Activated CD4-positive, alpha-beta T cell treated with anti-CD3 and anti-CD28 coated beads, Interleukin-2, Interleukin-4, amounts not matched to agents 100 ng/mL and 50 ng/mL, durations not matched to agents 16 hours and 8 hours (primary cell): ENCODE data around the gene SRP68.
"Not testable (repeated sequence)": the region's sequence is repeated elsewhere in the genome, so short reads cannot be mapped to it uniquely, and the experiment has no call there.

Source experiments
- DNase-seq: peaks from one replicate; pipeline ENCODE4 v3.0.0-alpha.2; 2020; ENCODE audit warnings: low spot score

Gene SRP68

DNA sequence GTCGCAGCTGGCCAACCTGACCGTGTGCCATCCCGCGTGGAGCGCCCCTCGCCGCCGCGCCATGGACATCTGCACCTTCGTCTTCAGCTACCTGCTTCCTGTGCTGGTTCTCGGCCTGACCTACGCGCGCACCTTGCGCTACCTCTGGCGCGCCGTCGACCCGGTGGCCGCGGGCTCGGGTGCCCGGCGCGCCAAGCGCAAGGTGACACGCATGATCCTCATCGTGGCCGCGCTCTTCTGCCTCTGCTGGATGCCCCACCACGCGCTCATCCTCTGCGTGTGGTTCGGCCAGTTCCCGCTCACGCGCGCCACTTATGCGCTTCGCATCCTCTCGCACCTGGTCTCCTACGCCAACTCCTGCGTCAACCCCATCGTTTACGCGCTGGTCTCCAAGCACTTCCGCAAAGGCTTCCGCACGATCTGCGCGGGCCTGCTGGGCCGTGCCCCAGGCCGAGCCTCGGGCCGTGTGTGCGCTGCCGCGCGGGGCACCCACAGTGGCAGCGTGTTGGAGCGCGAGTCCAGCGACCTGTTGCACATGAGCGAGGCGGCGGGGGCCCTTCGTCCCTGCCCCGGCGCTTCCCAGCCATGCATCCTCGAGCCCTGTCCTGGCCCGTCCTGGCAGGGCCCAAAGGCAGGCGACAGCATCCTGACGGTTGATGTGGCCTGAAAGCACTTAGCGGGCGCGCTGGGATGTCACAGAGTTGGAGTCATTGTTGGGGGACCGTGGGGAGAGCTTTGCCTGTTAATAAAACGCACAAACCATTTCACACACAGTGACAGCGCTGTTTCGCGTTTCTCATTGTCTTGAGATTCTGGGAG is 4.7 kb upstream of the SRP68 start:
- no peak for DNase-seq

- DNase-seq, result no peak
Observed at GRCh38 chr17:76076146-76076764, 3.9 kb upstream of the SRP68 start.

GRCh38 chr17:76075364-76076145 is 3.2 kb upstream of the SRP68 start:
- no peak for DNase-seq

GRCh38 chr17:76074390-76075363 is 2.4 kb upstream of the SRP68 start, which contains the start of gene GALR2:
Gene GALR2, plus strand, starts transcription at chr17:76074781. Its CDS starts 103 bp downstream, at chr17:76074884.
- no peak for DNase-seq

GRCh38 chr17:76071531-76072147 is 678 bp downstream of the SRP68 start:
- DNase-seq, result peak; percentile 48

DNA sequence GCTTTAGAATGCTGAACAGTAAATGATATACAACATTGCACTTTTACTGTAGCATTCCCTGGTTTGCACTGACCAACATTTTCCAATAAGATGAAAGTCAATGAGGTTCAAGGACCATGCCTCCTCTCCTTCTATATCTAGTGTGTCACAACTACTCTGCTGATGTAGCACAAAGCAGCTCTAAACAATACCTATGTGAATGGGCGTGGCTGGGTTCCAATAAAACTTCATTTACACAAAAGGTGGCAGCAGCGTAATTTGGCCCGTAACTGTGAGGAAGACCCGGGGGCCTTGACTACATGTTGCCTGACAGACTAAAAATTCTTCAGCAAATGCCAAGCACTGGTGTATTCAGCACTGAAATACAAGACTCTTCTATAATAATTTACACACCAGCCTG is 6.5 kb downstream of the SRP68 start:
- no peak for DNase-seq

DNA sequence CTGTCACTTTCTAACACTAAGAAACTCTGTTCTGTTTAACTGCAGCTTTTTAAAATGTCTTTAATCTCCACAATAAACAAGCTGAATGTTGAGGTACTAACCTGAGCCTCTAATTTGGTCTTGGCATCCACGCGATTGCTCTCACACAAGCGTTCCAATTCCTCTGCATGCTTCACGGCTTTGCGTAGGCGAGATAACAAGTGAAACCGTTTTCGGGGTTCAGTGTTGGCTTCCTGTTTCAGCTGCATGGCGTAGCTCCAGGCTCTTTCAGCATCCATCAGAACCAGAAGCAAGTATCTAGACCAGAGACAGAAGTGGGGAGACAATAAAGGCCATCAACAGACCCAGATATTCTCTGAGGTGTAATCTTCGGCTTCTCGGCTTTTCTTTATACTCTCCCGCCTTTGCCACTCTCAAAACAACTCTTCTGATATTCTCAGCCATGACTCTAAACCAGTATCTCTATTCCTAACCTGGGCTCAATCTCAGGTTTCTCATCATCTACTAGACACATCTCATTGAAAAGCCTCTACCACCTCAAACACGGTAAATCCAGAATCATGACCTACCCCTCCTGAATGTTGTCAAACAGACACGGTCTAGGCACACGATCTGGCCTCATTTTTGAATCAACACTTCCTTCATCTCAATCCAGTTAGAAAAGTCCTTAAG is 8.3 kb downstream of the SRP68 start:
- DNase-seq, result peak; percentile 47

DNA sequence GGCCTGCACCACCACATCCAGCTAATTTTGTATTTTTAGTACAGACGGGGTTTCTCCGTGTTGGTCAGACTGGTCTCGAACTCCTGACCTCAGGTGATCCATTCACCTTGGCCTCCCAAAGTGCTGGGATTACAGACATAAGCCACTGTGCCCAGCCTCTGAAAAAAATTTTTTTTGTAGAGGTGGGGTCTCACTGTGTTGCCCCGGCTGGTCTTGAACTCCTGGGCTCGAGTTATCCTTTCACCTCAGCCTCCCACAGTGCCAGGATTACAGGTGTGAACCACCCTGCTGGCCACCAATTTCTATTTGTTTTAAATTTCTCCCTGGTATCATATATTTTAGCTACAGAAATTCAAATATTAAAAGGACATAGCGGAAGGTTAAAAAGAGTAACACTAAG is 14.1 kb downstream of the SRP68 start:
- not testable (repeated sequence) for DNase-seq

DNA sequence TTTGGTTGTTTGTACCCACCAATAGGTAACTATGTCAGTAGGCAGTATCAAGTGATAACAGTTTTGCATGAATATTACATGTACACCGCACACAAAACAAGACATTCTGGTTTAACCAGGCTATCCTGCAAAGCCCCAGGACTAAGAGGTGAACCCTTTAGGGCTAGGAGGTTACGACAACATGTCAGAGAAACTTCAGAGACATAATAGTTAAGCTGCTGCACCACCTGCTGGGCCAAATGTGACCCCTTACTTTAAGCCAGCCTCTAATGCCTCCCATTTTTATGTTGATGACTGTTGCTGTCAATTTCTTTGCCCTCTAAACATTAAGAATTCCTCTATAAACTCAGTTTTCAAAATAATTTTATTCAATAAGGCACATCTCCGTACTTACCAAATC is 15.4 kb downstream of the SRP68 start:
- DNase-seq, result no peak

DNA sequence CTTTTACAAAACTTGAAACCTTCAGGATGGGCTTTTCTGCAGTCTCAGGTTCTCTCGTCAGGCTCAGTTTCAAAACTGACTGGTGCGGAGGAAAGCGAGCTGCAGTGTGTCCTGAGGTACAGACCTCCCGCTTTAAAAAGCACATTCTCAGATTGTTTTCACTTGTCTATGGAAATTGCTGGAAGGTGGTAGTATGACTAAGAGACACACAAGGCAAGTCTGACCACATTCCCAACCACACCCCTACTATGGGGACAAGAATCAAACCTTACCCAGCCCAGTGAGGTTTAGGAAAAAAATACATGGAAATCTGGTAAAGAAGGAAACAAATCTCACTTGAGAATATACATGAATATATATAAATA is 18.2 kb downstream of the SRP68 start:
- no peak for DNase-seq

- no peak for DNase-seq
Observed at GRCh38 chr17:76053246-76054111, 18.8 kb downstream of the SRP68 start.

DNA sequence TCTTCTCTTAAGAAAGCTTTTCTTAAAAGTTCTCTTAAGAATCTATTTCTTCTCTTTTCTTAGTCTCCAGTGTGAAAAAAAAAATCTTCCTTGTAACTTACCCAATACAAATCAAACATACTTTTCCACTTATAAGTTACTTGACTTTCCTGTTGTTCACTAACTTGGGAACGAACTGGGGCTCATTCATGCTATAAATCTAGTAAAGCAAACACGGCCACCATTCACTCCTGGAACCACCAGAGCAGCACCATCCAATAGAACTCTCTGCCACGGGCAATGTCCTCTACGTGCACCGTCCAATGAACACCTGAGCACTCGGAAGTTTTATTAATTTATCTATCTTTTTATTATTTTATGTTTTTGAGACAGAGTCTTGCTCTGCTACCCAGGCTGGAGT is 20.8 kb downstream of the SRP68 start:
- DNase-seq, result no peak

GRCh38 chr17:76050538-76051467 is 21.5 kb downstream of the SRP68 start:
- no peak for DNase-seq

- no peak for DNase-seq
Observed at GRCh38 chr17:76049836-76050537, 22.3 kb downstream of the SRP68 start.

DNA sequence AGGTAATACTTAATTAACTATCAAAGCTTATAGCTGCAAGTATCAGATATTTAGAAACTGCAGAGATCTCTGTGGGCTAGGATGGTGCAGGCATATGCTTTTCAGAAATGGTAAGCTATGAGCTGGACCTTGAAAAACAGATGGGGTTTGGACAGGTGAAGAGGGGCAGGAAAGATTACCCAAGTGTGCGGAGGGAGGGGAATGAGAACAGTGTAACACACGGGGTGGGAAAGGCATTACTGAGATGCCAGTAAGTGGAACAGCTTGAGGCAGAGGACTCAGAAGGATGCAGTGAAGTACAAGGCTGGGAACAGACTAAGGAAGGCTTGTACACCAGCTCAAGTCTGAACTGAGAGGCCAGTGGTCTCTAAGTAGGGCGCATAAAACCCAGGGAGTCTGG is 23.1 kb downstream of the SRP68 start:
- no peak for DNase-seq

- DNase-seq, result no peak
Observed at GRCh38 chr17:76048711-76049110, 23.6 kb downstream of the SRP68 start.

- DNase-seq, result no peak
Observed at GRCh38 chr17:76048025-76048605, 24.2 kb downstream of the SRP68 start.

DNA sequence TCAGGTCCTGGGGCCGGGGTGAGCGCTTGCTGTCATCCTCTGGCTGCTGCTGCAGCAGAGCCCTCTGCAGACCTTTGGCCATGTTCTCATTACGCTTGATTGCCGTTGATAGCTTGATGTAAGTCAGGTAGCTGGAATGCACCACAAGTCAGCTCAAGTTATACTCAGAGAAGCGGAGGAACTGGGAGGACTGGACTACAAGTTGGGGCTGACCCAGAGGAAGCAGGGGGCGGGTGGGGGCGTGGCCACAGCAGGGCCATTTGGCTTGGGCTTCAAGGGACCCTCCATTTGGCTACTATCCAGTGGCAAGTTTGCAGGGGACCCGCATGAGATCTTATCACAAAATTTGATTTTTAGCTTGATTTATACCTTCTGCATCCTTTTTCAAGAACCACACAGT is 26.3 kb downstream of the SRP68 start:
- no peak for DNase-seq
